Measurements from ENCODE around the gene TRIM24.

TRIM24 gene

GRCh38 chr7:138542183-138542582, 82.1 kb downstream of the TRIM24 start:
- DNase-seq = no peak

- no peak for DNase-seq
These were observed 83.7 kb downstream of the TRIM24 start for GRCh38 chr7:138543739-138544138.

GRCh38 chr7:138545123-138545522, 85.1 kb downstream of the TRIM24 start:
- DNase-seq = no peak

GRCh38 chr7:138546064-138546619, 86.1 kb downstream of the TRIM24 start:
- DNase-seq = no peak

GRCh38 chr7:138546829-138547228, 86.8 kb downstream of the TRIM24 start:
- no peak for DNase-seq

GRCh38 chr7:138549082-138549481, 89.0 kb downstream of the TRIM24 start:
- no peak for DNase-seq

GRCh38 chr7:138550337-138550736, 90.3 kb downstream of the TRIM24 start:
- no peak for DNase-seq

- no peak for DNase-seq
These were observed 91.0 kb downstream of the TRIM24 start for GRCh38 chr7:138551102-138551501.

GRCh38 chr7:138553805-138554204, 93.7 kb downstream of the TRIM24 start:
- DNase-seq = no peak

GRCh38 chr7:138554674-138555073, 94.6 kb downstream of the TRIM24 start:
- DNase-seq = no peak

GRCh38 chr7:138555684-138556083, 95.6 kb downstream of the TRIM24 start:
- DNase-seq = no peak

GRCh38 chr7:138556771-138557484, 96.9 kb downstream of the TRIM24 start:
- no peak for DNase-seq

GRCh38 chr7:138559448-138559847, 99.4 kb downstream of the TRIM24 start:
- no peak for DNase-seq

- no peak for DNase-seq
These were observed 103.7 kb downstream of the TRIM24 start for GRCh38 chr7:138563808-138564207.

- no peak for DNase-seq
These were observed 104.3 kb downstream of the TRIM24 start for GRCh38 chr7:138564365-138564764.

- DNase-seq = no peak
These were observed 105.0 kb downstream of the TRIM24 start for GRCh38 chr7:138565071-138565450.

GRCh38 chr7:138565451-138566114, 105.5 kb downstream of the TRIM24 start:
- DNase-seq = no peak

GRCh38 chr7:138568655-138569054, 108.6 kb downstream of the TRIM24 start:
- DNase-seq = no peak

- no peak for DNase-seq
These were observed 109.4 kb downstream of the TRIM24 start for GRCh38 chr7:138569418-138569817.

GRCh38 chr7:138570715-138571114, 110.7 kb downstream of the TRIM24 start:
- DNase-seq = no peak

GRCh38 chr7:138573741-138574140, 113.7 kb downstream of the TRIM24 start:
- DNase-seq = no peak

GRCh38 chr7:138575897-138576428, 115.9 kb downstream of the TRIM24 start:
- DNase-seq = no peak

GRCh38 chr7:138579136-138579535, 119.1 kb downstream of the TRIM24 start:
- no peak for DNase-seq

GRCh38 chr7:138579671-138580070, 119.6 kb downstream of the TRIM24 start:
- no peak for DNase-seq

All from activated CD8-positive, alpha-beta memory T cell treated with anti-CD3 and anti-CD28 coated beads, Interleukin-2, amount 50 U/mL, for 48 hours (primary cell).